Progenitor cell of endocrine pancreas (in vitro differentiated cells): Measurements from ENCODE around the gene ART5. TPM values are rescaled to one million over a fixed set of nuclear protein-coding genes. Genes with fewer than 3 reads are reported as not detected.

Experiments used
- DNase-seq: peaks from one replicate; pipeline ENCODE4 v3.0.0; 2021; ENCODE audit warnings: low spot score; ENCODE audit not compliant: unreplicated experiment
- H3K27ac Mint-ChIP-seq: 2 replicates; pipeline ENCODE4 v1.8.0; 2021; ENCODE audit warnings: mild to moderate bottlenecking, moderate library complexity, mixed read lengths
- H3K27me3 Mint-ChIP-seq: 2 replicates; pipeline ENCODE4 v1.8.0; 2021; ENCODE audit warnings: mixed read lengths
- H3K36me3 Mint-ChIP-seq: 2 replicates; pipeline ENCODE4 v1.8.0; 2022; ENCODE audit warnings: mixed read lengths; ENCODE audit not compliant: insufficient read depth
- H3K4me1 Mint-ChIP-seq: 2 replicates; pipeline ENCODE4 v1.8.0; 2021; ENCODE audit warnings: low read depth, mixed read lengths
- H3K4me3 Mint-ChIP-seq: 2 replicates; pipeline ENCODE4 v1.8.0; 2021; ENCODE audit warnings: low read depth, mild to moderate bottlenecking, moderate library complexity, mixed read lengths
- H3K9me3 Mint-ChIP-seq: 2 replicates; pipeline ENCODE4 v1.8.0; 2021; ENCODE audit warnings: low read depth, mixed read lengths
- CTCF ChIP-seq: fragments of 200-600 bp; sonication (generic); IDR thresholded peaks from one replicate; pipeline ENCODE4 v1.5.0; 2021; ENCODE audit warnings: antibody characterized with exemption, mild to moderate bottlenecking; ENCODE audit not compliant: unreplicated experiment
- total RNA-seq: library from RNA; stranded (reverse); gene quantifications from 2 replicates; pipeline ENCODE4 v1.2.1, GENCODE V29; 2021

ART5 gene
- total RNA-seq, 1 donor from 2014 or later: 1.8 TPM

- TF ChIP-seq CTCF: no peak
- Mint-ChIP-seq H3K9me3 (no peaks in the 10 kb centered on the region), H3K36me3 (peaks cover 38% of the 10 kb centered on the region), H3K27me3 (no peaks in the 10 kb centered on the region), H3K27ac (no peak overlapping the region), H3K4me1 (no peaks in the 10 kb centered on the region), H3K4me3 (no peak overlapping the region)
- DNase-seq: no peak
These were observed 41.2 kb upstream of the ART5 start for GRCh38 chr11:3683039-3683438.

DNA sequence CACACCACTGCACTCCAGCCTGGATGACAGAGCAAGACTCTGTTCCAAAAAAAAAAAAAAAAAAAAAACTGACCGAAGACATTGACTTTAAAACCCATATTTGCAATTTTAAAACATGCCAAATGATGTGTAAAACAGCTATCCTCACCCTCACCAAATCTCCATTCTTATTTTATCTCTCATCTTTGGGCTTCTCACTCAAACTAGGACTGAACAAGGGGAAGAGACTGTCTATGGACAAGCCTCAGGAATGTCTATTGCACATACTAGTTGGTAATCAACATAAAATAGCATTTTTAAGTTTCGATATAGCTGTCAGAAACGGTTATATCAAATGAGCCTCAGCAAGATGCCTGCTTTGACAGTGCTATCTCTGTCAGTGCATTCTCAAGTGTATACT, 37.3 kb upstream of the ART5 start:
- Mint-ChIP-seq H3K36me3 (peaks cover 32% of the 10 kb centered on the region), H3K4me3 (no peak overlapping the region), H3K27me3 (no peaks in the 10 kb centered on the region), H3K27ac (no peak overlapping the region), H3K9me3 (no peaks in the 10 kb centered on the region), H3K4me1 (no peaks in the 10 kb centered on the region)
- no peak for DNase-seq
- no peak for TF ChIP-seq CTCF

DNA sequence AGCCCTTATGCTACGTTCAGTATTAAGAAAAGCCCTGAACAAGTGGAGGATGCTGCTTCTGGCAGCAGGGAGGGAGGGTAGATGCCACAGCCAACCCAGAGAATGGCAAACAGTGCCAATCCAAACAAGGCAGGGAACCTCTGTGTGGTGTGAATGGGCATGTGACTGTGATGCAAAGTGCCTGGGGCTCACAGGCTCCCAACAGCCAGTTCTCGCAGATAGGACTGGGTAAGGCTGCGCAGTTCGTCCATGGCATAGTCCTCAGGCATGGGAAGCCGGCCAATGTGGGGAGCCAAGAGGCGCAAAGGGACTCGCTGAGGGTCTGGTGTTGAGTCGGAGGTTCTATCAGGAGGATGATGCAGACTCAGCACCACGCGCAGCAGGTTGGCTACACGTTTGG, 34.2 kb upstream of the ART5 start:
- Mint-ChIP-seq H3K4me1 (peaks cover 1% of the 10 kb centered on the region), H3K27me3 (no peaks in the 10 kb centered on the region), H3K27ac (no peak overlapping the region), H3K36me3 (peaks cover 30% of the 10 kb centered on the region), H3K4me3 (no peak overlapping the region), H3K9me3 (no peaks in the 10 kb centered on the region)
- TF ChIP-seq CTCF: no peak
- DNase-seq: no peak

DNA sequence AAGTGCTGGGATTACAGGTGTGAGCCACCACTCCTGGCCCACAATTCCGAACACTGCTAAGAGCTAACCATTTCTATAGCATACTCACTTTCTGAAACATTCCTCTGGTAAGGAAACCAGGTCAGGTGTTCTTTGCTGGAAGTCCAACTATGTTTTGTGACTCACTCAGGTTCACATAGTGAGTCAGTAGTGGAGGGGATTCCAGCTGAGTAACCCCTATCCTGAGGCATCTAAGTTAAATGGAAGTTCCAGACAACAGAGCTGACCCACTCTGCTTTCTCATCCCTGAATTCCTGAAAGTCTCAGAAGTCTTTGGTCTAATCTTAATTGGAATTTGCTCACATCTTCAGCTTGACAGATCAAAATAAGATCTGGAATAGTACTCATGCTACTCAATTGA, 32.4 kb upstream of the ART5 start:
- no peak for TF ChIP-seq CTCF
- DNase-seq: no peak
- Mint-ChIP-seq H3K4me1 (peaks cover 1% of the 10 kb centered on the region), H3K9me3 (no peaks in the 10 kb centered on the region), H3K27ac (no peak overlapping the region), H3K36me3 (peaks cover 27% of the 10 kb centered on the region), H3K27me3 (no peaks in the 10 kb centered on the region), H3K4me3 (no peak overlapping the region)

DNA sequence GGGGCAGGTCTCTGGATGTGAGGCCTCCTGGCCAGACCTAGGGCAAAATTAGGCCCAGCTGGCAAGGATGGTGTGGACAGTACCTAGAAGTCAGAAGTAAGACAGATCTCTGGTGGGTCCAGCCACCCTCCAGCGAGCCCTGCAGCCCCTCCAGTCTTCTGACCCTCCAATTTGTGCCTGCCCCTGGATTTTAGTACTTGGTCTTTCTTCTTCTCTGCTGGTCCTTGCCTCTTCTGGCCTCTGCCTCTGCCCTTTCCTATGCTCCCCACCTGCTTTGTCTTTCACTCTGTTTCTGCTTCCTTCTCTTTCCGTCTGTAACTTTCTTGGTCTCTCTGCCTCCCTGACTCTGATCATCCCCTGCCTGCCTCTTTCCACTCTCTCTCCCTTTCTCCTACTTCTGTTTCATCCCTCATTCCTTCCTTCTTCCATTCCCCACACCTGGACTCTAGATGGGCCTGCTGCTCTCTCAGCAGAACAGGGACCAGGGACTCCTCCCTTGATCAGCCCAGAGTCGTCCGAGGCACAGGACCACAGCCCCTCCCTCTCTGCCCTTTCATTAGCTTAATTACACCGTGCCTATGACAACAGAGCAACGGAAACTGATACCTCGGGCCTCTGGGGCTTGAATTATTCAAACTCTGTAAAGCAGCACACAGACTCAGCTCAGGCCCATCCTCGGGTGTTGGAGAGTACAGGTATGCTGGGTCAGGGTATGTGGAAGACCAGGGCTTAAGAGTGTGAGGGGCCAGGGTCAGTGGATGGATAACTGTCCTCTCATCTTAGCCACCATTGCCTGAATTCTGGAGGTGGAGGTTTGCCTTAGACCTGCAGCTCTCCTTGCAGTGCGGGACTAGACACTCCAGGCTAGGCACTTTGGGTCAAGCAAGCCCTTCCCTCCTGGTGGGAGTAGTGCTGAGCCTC, 29.8 kb upstream of the ART5 start, which contains the start of gene CHRNA10:
TSS of gene CHRNA10 (minus strand) at position 51 of the 921 bp plus-strand sequence. CDS start 72 bp downstream, outside the sequence.
- Mint-ChIP-seq H3K4me3 (no peak within 1 kb of the TSS), H3K27me3 (no peaks in the 10 kb centered on the region), H3K9me3 (no peaks in the 10 kb centered on the region), H3K27ac (peak within 1 kb of the TSS; percentile 30), H3K36me3 (peaks cover 25% of the 10 kb centered on the region), H3K4me1 (peaks cover 1% of the 10 kb centered on the region)
- no peak for DNase-seq
- TF ChIP-seq CTCF: no peak
